H1 (cell line): ENCODE results near the gene SLC34A1. TPM values are rescaled to one million over a fixed set of nuclear protein-coding genes. Genes with fewer than 3 reads are reported as not detected.

Source experiments
- BRCA1 ChIP-seq: IDR thresholded peaks from 2 replicates; pipeline ENCODE4 v1.6.1; 2012; ENCODE audit warnings: low read depth, low read length, improper control_type of control experiment
- CHD2 ChIP-seq: IDR thresholded peaks from 2 replicates; pipeline ENCODE4 v1.6.1; 2012; ENCODE audit warnings: low read length, improper control_type of control experiment
- CHD7 ChIP-seq: fragments of 300-600 bp; sonication (generic); IDR thresholded peaks from 2 replicates; pipeline ENCODE4 v1.7.1; 2012; ENCODE audit warnings: low read length, moderate library complexity, mild to moderate bottlenecking, inconsistent platforms; ENCODE audit not compliant: insufficient replicate concordance
- GTF2F1 ChIP-seq: IDR thresholded peaks from 2 replicates; pipeline ENCODE4 v1.6.1; 2012; ENCODE audit warnings: low read depth, low read length, improper control_type of control experiment, borderline replicate concordance
- NANOG ChIP-seq: IDR thresholded peaks from 2 replicates; pipeline ENCODE4 v1.6.1; 2011; ENCODE audit warnings: low read length, low read depth, mild to moderate bottlenecking, inconsistent platforms; ENCODE audit not compliant: insufficient read depth, poor library complexity, severe bottlenecking
- NRF1 ChIP-seq: IDR thresholded peaks from 2 replicates; pipeline ENCODE4 v1.6.1; 2011; ENCODE audit warnings: mild to moderate bottlenecking, low read depth, low read length, improper control_type of control experiment
- POLR2A ChIP-seq, 2 experiments: IDR thresholded peaks; 1 replicate in 1 of 2; 2 replicates in 1 of 2; pipeline ENCODE4 v1.6.1; 2011; ENCODE audit warnings: low read depth in 2 of 2, low read length in 2 of 2, mild to moderate bottlenecking in 2 of 2; ENCODE audit errors: control extremely low read depth in 1 of 2
- POLR2AphosphoS5 ChIP-seq: IDR thresholded peaks from 2 replicates; pipeline ENCODE4 v1.6.1; 2011; ENCODE audit warnings: low read depth, low read length
- RAD21 ChIP-seq, 2 experiments: IDR thresholded peaks in 1 of 2; conservative IDR thresholded peaks in 1 of 2; 2 replicates each; pipeline ENCODE4 v1.6.1; 2011; ENCODE audit warnings: low read depth in 2 of 2, low read length in 2 of 2, improper control_type of control experiment in 1 of 2, inconsistent platforms in 1 of 2, mild to moderate bottlenecking in 1 of 2, moderate library complexity in 1 of 2
- RXRA ChIP-seq: IDR thresholded peaks from 2 replicates; pipeline ENCODE4 v1.6.1; 2011; ENCODE audit warnings: low read depth, mild to moderate bottlenecking, low read length, moderate library complexity; ENCODE audit not compliant: insufficient read depth
- SP2 ChIP-seq: IDR thresholded peaks from 2 replicates; pipeline ENCODE4 v1.6.1; 2012; ENCODE audit warnings: mild to moderate bottlenecking, low read length, inconsistent platforms
- TEAD4 ChIP-seq: IDR thresholded peaks from 2 replicates; pipeline ENCODE4 v1.6.1; 2012; ENCODE audit warnings: low read depth, low read length, inconsistent platforms, mixed read lengths
- YY1 ChIP-seq: IDR thresholded peaks from 2 replicates; pipeline ENCODE4 v1.6.1; 2011; ENCODE audit warnings: low read depth, mild to moderate bottlenecking, low read length
- polyA plus RNA-seq, 7 experiments: library from polyadenylated mRNA; depleted of rRNA in 3 of 7; stranded (reverse) in 5 of 7; unstranded in 2 of 7; fragments of >200 nt in 5 of 7; fragments of 200-250 nt in 2 of 7; gene quantifications; 1 replicate in 5 of 7; 2 replicates in 1 of 7; 4 replicates in 1 of 7; pipeline versions ENCODE4 v1.2.1 to v1.2.3, GENCODE V29; 2011 to 2013; ENCODE audit warnings: missing spikeins in 2 of 7, mixed read lengths in 2 of 7
- total RNA-seq: library from RNA; stranded (reverse); fragmentation: NEBNext Ultra II Directional; extraction: Animal tissue kit (Norgen Biotek cat#: 25700); gene quantifications from 2 replicates; pipeline ENCODE4 v1.2.1, GENCODE V29; 2021

SLC34A1 gene
- total and polyA plus RNA-seq, 2 of the 8 experiments (the other 6 are each of a cell fraction or from before 2014, with no cell fraction given): not detected

- TF ChIP-seq CHD7: no peak
- TF ChIP-seq GTF2F1: no peak
- no peak for TF ChIP-seq TEAD4
- no peak for TF ChIP-seq CHD2
- no peak for TF ChIP-seq BRCA1
- no peak for TF ChIP-seq POLR2A (IDR thresholded peaks at IDR 0.05; ENCODE audit: control extremely low read depth in 1 of 2, low read depth in 2 of 2, low read length in 2 of 2)
- no peak for TF ChIP-seq NANOG
- no peak for TF ChIP-seq NRF1
- TF ChIP-seq POLR2AphosphoS5: no peak
- TF ChIP-seq RAD21 (IDR thresholded peaks at IDR 0.05 in 1 of 2, conservative IDR thresholded peaks at IDR 0.05 in 1 of 2; ENCODE audit: low read depth in 2 of 2, low read length in 2 of 2): no peak
- no peak for TF ChIP-seq SP2
- TF ChIP-seq RXRA: no peak
- no peak for TF ChIP-seq YY1
These were observed 8.5 kb downstream of the SLC34A1 start (continued) for GRCh38 chr5:177392765-177393164.
